Activated CD4-positive, alpha-beta T cell treated with anti-CD3 and anti-CD28 coated beads for 4 hours (primary cell): Measurements from ENCODE around the gene BCOR.
A peak's percentile ranks its signal among the peaks of the same experiment; 100 is the strongest.

Experiments used
- DNase-seq, 2 donors: peaks; one replicate each; pipeline ENCODE4 v3.0.0-alpha.2; 2020

Gene BCOR

DNA sequence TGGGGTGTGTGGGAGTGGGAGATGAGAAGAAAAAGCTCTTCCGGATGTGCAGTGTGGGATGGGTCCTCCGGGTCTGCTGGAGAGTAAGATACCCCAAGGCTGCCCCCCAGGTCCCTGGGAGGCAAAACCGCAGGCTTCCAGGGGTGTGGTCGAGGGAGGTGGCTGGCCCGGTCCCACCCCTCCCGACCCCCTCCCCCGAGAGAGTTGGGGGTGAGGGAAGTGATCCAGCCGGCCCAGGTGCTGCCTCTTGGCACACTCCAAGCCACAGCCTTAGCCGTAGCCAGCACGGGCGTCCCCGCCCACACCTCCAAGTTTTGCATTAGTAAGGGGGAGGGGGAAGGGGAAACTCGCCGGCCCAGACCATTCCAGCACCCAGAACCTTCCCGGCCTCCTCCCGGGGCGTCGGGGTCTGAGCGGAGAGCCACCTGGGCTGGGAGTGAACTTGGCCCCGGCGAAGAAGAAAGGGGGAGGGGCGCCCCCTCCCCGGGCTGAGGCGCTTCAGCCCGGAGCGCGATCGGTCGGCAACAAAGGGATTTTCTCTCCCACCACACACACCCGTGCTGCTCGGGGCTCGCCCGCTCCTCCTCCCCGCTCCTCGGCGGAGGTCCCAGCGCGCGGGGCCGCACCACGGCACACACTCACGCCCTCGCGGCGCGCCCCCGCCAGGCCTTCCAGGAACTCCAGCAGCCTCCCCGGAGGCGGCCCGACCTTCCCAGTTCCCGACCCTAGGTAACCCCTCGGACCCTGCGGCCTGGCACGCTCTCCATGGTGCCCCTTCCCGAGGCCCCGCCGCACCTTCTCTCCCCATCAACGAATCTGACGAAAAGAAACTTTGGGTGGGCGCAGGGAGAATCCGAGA, 14.4 kb downstream of the BCOR start:
- no peak for DNase-seq

- DNase-seq, result no peak
Observed at GRCh38 chrX:40082447-40083119, 15.2 kb downstream of the BCOR start.

- no peak for DNase-seq
Observed at GRCh38 chrX:40081679-40082068, 16.1 kb downstream of the BCOR start.

GRCh38 chrX:40080894-40081678, 16.7 kb downstream of the BCOR start:
- DNase-seq, result no peak

- no peak for DNase-seq
Observed at GRCh38 chrX:40079572-40079971, 18.2 kb downstream of the BCOR start.

DNA sequence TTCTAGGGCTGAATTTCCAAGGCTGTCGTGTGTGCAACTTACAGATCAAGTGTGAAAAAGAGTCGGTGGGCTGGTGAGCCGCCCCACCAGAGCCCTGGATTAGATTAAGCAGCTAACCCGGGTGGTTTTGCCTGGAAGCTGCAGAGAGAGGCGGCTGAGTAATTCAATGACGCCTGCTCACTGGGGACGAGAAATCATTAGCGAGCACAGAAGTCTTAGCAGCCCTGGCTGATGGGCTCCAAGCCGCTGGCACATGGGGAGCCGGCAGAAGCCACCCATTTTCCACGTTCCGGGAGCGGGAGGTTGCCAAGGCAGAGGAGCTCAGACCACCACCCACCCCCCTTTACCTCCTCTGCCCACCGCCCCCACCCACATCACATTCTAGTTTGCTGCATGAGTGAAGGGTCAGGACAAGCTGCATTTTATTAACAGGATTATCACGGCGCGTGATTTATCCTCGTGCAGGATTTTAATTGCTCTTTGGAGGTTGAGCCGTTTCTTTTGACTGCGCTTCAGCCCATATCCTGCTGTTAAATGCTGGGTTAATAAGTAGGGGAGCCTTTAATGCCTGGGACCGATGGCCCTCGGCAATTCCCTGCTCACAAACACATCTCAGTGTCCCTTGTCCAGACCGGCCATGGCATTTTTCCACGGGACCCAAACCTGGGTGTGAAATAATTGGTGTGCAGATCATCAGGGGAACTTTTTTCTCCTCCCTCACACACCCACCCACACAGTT, 19.1 kb downstream of the BCOR start:
- no peak for DNase-seq

DNA sequence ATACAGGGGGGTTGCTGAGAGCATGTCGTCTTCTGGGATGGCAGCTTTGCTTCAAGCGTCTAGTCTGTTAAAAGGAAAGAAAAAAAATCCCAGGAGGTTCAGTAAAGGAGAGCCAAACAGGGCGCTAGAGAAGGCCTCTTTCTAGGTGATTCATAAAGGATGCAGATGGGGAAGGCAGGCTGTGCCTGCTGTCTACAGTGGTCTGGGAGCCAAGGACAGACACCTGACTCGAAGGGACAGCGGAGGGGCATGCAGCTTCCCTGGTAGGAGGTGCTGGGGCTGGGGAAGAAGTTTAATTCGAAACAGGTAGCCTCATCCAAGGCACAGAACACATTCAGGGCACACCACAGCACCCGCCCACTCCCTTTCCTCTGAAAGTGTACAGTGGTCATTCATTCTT, 19.9 kb downstream of the BCOR start:
- no peak for DNase-seq

DNA sequence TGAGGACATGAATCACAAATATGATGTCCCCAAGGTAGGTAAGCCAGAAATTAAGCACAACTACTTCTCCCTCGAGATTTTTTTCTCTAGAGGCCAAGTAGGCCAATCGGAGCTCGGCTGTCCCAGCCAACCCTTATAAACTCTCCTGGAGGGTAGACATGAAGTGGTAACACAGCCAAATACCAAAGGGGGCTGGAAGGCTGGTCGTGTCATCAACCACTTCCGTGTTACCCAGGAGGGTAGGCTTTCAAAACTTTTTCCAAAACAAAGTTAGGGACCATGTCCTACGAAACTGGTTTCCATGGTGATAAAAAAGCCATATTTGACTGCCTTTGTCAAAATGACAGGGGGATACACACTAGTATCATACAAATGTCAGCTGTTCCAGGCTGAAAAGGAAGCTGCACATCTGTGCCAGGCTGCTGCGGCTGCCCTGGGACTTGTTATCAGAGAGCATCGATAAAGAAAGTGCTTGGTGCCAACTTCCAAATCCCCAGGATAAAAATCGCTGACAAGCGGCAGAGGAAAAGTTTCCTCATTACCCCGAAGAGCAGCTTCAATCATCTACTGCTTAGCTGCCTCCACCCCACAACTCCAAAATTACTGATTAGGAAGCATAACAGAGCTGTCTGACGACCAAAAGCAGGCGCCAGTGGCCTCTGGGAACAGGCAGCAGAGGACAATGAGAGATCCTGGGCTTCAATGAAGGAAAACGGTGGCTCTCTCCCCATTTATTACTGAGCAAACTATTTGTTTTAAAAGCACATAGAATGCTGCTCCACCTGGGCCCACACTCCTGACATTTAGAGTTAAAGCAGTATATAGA, 20.8 kb downstream of the BCOR start:
- no peak for DNase-seq

DNA sequence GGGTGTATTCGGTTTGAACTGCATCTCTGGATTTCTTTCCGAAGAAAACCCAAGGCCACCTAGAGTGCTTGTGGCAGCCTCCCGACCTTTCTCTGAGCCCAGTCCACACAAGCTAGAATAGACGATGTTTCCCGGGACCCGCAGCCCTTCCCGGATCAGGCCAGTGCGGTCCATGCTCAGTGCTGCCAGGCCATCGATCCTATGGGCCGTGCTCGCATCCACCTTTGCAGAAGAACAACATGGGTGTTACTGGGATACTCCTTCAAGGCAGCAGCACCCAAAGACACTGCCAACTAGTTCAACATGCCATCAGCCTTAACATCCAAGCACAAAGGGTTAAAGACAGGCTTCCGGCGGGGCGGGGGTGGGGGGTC, 22.8 kb downstream of the BCOR start:
- no peak for DNase-seq

GRCh38 chrX:40074080-40074958, 23.4 kb downstream of the BCOR start:
- DNase-seq, result no peak

DNA sequence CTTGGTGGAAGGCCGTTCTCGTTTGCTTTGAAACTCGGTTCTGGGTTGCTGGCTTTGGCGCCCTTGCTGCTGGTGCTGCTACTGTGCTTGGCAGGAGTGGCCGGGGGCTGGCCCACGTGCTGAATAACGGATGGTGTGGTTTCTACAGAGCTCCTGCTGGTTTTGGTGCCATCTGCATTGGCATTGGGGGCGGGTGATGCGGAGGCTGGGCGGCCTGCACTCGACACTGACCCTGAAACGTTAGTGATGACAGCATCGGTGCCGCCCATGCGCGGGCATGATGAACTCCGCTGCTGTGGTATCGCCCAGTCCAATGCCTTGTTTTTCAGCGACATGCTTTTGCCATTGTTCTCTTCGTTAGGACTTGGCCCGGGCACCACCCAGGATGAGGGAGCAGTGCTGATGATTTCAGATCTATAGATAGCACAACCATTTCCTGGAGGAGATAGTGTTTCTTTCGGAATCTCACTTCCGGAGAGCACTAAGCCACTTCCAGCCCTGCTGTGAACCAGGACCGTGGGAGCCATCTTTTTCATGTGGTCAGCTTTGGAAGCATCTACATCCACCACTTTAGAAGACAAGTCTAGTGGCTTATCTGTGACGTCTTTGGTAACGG, 24.2 kb downstream of the BCOR start:
- DNase-seq, result no peak

GRCh38 chrX:40072246-40072645, 25.5 kb downstream of the BCOR start:
- no peak for DNase-seq

DNA sequence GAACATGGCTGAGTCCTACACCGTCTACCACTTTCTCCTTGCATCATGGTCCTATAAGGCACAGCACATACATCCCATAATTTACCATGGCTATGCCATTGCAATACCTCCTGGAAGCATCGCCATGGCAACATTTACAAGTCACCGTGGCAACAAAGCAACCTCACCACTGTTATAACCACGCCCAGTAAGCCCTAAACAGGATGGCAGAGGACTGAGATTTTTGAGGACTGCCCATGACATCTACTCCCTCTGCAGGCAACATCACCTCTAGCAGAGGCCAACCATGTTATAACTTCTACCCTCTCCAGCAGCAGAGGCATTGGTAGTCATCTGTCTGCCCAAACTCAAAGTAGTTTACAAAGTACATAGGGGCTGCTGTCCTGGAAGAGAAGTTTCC, 29.7 kb downstream of the BCOR start:
- no peak for DNase-seq

DNA sequence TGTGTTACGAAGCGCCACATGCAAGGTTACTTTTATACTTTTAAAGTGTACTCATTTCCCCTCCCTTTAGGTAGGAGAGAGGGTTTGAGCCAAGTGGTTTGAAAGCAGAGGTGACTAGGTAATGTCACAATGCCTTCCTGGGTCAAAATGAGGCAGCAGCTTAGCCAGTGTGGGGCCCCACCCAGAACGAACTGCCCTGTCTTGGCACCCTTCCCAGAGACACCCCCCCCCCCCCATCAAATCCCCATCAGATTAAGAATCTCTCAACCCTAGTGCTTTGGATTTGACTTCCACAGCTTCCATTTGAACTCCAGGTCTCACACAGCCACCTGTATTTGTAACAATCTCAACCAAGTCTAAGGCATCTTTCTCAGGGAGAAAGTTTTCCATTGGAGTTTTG, 31.1 kb downstream of the BCOR start:
- no peak for DNase-seq

DNA sequence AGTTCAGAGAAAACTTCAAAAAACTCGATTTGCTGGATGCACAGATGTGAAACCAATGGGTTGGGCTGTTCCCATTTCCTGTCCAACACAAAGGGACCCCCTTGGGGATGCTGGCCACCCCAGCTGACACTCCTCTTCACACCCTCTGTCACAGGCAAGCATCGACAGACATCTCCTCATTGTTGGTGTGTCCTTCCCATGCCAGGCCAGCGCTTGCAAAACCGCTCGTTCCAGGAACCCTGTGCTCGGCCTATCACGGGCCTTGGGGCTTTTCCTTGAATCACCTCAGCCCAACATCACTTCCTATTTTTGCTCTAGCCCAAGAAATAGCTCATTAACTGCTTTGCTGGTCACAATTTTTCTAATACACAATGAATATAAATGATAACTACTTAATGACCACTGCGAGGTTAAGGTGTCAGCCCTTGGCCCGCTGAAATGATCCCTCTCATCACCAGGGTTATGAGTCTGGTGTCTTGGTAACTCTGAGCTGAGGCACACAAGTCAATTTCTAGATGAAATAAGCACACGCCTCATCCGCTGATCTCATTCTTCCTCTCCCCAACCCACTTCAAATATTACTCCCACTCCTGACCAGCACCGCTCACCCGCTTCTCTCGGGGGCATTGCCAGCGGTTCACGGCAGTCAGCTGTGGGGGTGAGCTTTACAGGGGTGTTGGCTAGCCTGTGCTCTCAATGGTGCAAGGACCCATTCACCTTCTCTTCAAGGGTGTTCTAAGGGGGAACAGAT, 32.3 kb downstream of the BCOR start:
- DNase-seq, result peak; percentile 22 to 42

DNA sequence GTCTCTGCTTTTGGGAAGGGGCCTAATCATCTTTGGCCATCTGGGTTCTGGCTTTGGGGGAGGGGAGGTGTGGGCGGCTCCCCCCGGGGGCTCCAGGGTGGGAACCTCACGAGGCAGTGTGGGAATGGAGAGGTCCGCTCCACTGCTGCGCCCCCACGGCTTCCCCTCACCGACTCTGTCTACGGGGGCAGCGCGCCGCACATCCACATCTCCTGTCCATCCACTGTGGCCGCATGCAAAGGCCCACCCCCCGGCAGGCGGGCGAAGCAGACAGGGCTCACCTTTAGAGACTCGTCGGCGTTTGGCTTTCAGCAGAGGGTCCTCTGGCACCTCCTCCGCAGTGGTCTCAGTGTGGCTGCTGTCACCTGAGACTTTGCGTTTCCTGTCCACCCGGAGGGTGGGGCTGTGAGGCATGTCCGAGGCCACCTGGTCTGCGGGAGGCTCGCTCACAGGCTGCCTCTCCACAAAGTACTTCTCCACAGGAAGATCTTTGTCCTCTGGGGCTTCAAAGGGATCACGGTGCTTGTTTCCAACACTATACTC, 33.6 kb downstream of the BCOR start:
- DNase-seq, result no peak

- no peak for DNase-seq
Observed at GRCh38 chrX:40063555-40063954, 34.2 kb downstream of the BCOR start.

GRCh38 chrX:40062525-40063155, 35.1 kb downstream of the BCOR start:
- DNase-seq, result no peak
